Peyer's patch (tissue), 4 donors: ENCODE measurements around the gene CHIA.
"Not testable (repeated sequence)": the region's sequence is repeated elsewhere in the genome, so short reads cannot be mapped to it uniquely, and the experiment has no call there.

Experiments
- POLR2A ChIP-seq, 2 donors: fragments of 450-650 bp; IDR thresholded peaks; one replicate each; pipeline ENCODE4 v1.5.1; 2017; ENCODE audit warnings: antibody characterized with exemption in 2 of 2, mild to moderate bottlenecking in 2 of 2, moderate library complexity in 2 of 2
- TF ChIP-seq, protein P1 (sequence below), 6 experiments: fragments of 450-650 bp in 4 of 6; fragments of 200-600 bp in 2 of 6; sonication (generic) in 1 of 6; IDR thresholded peaks; one replicate each; pipeline ENCODE4 v1.5.1; 2017 to 2019; ENCODE audit warnings: antibody characterized with exemption in 6 of 6, mild to moderate bottlenecking in 3 of 6, moderate library complexity in 1 of 6

DNA sequence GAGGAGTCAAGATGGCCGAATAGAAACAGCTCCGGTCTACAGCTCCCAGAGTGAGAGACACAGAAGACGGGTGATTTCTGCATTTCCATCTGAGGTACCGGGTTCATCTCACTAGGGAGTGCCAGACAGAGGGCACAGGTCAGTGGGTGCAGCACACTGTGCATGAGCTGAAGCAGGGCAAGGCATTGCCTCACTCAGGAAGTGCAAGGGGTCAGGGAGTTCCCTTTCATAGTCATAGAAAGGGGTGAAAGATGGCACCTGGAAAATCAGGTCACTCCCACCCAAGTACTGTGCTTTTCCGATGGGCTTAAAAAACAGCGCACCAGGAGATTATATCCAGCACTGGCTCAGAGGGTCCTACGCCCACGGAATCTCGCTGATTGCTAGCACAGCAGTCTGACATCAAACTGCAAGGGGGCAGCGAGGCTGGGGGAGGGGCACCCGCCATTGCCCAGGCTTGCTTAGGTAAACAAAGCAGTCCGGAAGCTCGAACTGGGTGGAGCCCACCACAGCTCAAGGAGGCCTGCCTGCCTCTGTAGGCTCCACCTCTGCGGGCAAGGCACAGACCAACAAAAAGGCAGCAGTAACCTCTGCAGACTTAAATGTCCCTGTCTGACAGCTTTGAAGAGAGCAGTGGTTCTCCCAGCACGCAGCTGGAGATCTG lies 44.7 kb downstream of the CHIA start:
- not testable (repeated sequence) for TF ChIP-seq POLR2A (IDR thresholded peaks at IDR 0.05)
- TF ChIP-seq, protein P1, sequence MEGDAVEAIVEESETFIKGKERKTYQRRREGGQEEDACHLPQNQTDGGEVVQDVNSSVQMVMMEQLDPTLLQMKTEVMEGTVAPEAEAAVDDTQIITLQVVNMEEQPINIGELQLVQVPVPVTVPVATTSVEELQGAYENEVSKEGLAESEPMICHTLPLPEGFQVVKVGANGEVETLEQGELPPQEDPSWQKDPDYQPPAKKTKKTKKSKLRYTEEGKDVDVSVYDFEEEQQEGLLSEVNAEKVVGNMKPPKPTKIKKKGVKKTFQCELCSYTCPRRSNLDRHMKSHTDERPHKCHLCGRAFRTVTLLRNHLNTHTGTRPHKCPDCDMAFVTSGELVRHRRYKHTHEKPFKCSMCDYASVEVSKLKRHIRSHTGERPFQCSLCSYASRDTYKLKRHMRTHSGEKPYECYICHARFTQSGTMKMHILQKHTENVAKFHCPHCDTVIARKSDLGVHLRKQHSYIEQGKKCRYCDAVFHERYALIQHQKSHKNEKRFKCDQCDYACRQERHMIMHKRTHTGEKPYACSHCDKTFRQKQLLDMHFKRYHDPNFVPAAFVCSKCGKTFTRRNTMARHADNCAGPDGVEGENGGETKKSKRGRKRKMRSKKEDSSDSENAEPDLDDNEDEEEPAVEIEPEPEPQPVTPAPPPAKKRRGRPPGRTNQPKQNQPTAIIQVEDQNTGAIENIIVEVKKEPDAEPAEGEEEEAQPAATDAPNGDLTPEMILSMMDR (IDR thresholded peaks at IDR 0.05), result not testable (repeated sequence)
